Measurements from ENCODE around the gene SFMBT1. TPM values are rescaled to one million over a fixed set of nuclear protein-coding genes. Genes with fewer than 3 reads are reported as not detected.

Gene SFMBT1
- total RNA-seq (5.6 and 5.9 TPM in 2 replicates), polyA plus RNA-seq (3.4 and 3.7 TPM in 2 replicates), polyA minus RNA-seq (ENCODE audit: low replicate concordance) (9.0 and 11.5 TPM in 2 replicates)
- 2.9 and 3.0 TPM in 2 replicates for polyA plus RNA-seq (2012)

- Histone ChIP-seq H3K4me3 (replicated peaks in 1 of 4; ENCODE audit: control extremely low read depth in 1 of 4, insufficient read depth in 1 of 4, low read depth in 3 of 4, low read length in 4 of 4) (peak within 1 kb of the TSS; percentile 69 to 79 (median 74)), H3K36me3 (ENCODE audit: control insufficient read depth, insufficient read depth, low read length) (no peaks in the 10 kb centered on the region), H2AFZ (ENCODE audit: low read length) (peak within 1 kb of the TSS; percentile 95), H3K4me1 (ENCODE audit: control insufficient read depth, extremely low read depth, insufficient read depth, low read length) (peaks cover 4% of the 10 kb centered on the region), H3K9me3 (ENCODE audit: control insufficient read depth, insufficient read depth, low read depth, low read length) (no peaks in the 10 kb centered on the region), H4K20me1 (ENCODE audit: control insufficient read depth, extremely low read depth, insufficient read depth, low read length) (no peaks in the 10 kb centered on the region), H3K27ac (ENCODE audit: insufficient read depth, low read length) (peak within 1 kb of the TSS; percentile 62), H3K79me2 (ENCODE audit: control insufficient read depth, insufficient read depth, low read length) (no peaks in the 10 kb centered on the region), H3K9ac (ENCODE audit: insufficient read depth, low read length) (peak within 1 kb of the TSS; percentile 80), H3K27me3 (ENCODE audit: control insufficient read depth, insufficient read depth, low read length) (peaks cover 6% of the 10 kb centered on the region), H3K4me2 (ENCODE audit: extremely low read depth, insufficient read depth, low read length) (peak within 1 kb of the TSS; percentile 98)
- DNase-seq (ENCODE audit: low read depth in 2 of 2): peak; percentile 45 to 52
- TF ChIP-seq EZH2 (IDR thresholded peaks at IDR 0.05; ENCODE audit: low read length, missing control alignments) (no peak), CTCF (conservative IDR thresholded peaks at IDR 0.05 in 1 of 2, IDR thresholded peaks at IDR 0.05 in 1 of 2; ENCODE audit: low read depth in 1 of 2, low read length in 2 of 2) (no peak)
Observed at GRCh38 chr3:53045518-53046170, at the start of gene SFMBT1. SFMBT1 (minus strand) TSS chr3:53046073; CDS start chr3:52969128, 76,945 bp downstream.

GRCh38 chr3:53092942-53093341 lies 47.1 kb upstream of the SFMBT1 start:
- H3K9ac ChIP-seq (ENCODE audit: insufficient read depth, low read length): no peak overlapping the region
- no peaks in the 10 kb centered on the region for H3K4me1 ChIP-seq (ENCODE audit: control insufficient read depth, extremely low read depth, insufficient read depth, low read length)
- peaks cover 9% of the 10 kb centered on the region for H3K36me3 ChIP-seq (ENCODE audit: control insufficient read depth, insufficient read depth, low read length)
- H3K27ac ChIP-seq (ENCODE audit: insufficient read depth, low read length): no peak overlapping the region
- no peak for DNase-seq (ENCODE audit: low read depth in 2 of 2)
- no peaks in the 10 kb centered on the region for H4K20me1 ChIP-seq (ENCODE audit: control insufficient read depth, extremely low read depth, insufficient read depth, low read length)
- H3K4me2 ChIP-seq (ENCODE audit: extremely low read depth, insufficient read depth, low read length): no peak overlapping the region
- H3K9me3 ChIP-seq (ENCODE audit: control insufficient read depth, insufficient read depth, low read depth, low read length): no peaks in the 10 kb centered on the region
- H3K79me2 ChIP-seq (ENCODE audit: control insufficient read depth, insufficient read depth, low read length): no peaks in the 10 kb centered on the region
- no peak overlapping the region for H2AFZ ChIP-seq (ENCODE audit: low read length)
- TF ChIP-seq CTCF (conservative IDR thresholded peaks at IDR 0.05 in 1 of 2, IDR thresholded peaks at IDR 0.05 in 1 of 2; ENCODE audit: low read depth in 1 of 2, low read length in 2 of 2): no peak
- no peak for TF ChIP-seq EZH2 (IDR thresholded peaks at IDR 0.05; ENCODE audit: low read length, missing control alignments)
- no peak overlapping the region for H3K4me3 ChIP-seq (replicated peaks in 1 of 4; ENCODE audit: control extremely low read depth in 1 of 4, insufficient read depth in 1 of 4, low read depth in 3 of 4, low read length in 4 of 4)
- no peaks in the 10 kb centered on the region for H3K27me3 ChIP-seq (ENCODE audit: control insufficient read depth, insufficient read depth, low read length)

GRCh38 chr3:53092216-53092615 lies 46.3 kb upstream of the SFMBT1 start:
- Histone ChIP-seq H3K4me3 (replicated peaks in 1 of 4; ENCODE audit: control extremely low read depth in 1 of 4, insufficient read depth in 1 of 4, low read depth in 3 of 4, low read length in 4 of 4) (no peak overlapping the region), H4K20me1 (ENCODE audit: control insufficient read depth, extremely low read depth, insufficient read depth, low read length) (no peaks in the 10 kb centered on the region), H3K4me1 (ENCODE audit: control insufficient read depth, extremely low read depth, insufficient read depth, low read length) (no peaks in the 10 kb centered on the region), H2AFZ (ENCODE audit: low read length) (no peak overlapping the region), H3K9me3 (ENCODE audit: control insufficient read depth, insufficient read depth, low read depth, low read length) (no peaks in the 10 kb centered on the region), H3K79me2 (ENCODE audit: control insufficient read depth, insufficient read depth, low read length) (no peaks in the 10 kb centered on the region), H3K9ac (ENCODE audit: insufficient read depth, low read length) (no peak overlapping the region), H3K4me2 (ENCODE audit: extremely low read depth, insufficient read depth, low read length) (no peak overlapping the region), H3K36me3 (ENCODE audit: control insufficient read depth, insufficient read depth, low read length) (peaks cover 9% of the 10 kb centered on the region), H3K27me3 (ENCODE audit: control insufficient read depth, insufficient read depth, low read length) (no peaks in the 10 kb centered on the region), H3K27ac (ENCODE audit: insufficient read depth, low read length) (no peak overlapping the region)
- no peak for DNase-seq (ENCODE audit: low read depth in 2 of 2)
- TF ChIP-seq CTCF (conservative IDR thresholded peaks at IDR 0.05 in 1 of 2, IDR thresholded peaks at IDR 0.05 in 1 of 2; ENCODE audit: low read depth in 1 of 2, low read length in 2 of 2) (no peak), EZH2 (IDR thresholded peaks at IDR 0.05; ENCODE audit: low read length, missing control alignments) (no peak)
